Esophagus squamous epithelium (tissue), 4 donors: ENCODE data around the gene SLC14A1.

Source experiments
- CTCF ChIP-seq, 6 experiments: fragments of 450-650 bp in 4 of 6; fragments of 200-600 bp in 2 of 6; sonication (generic) in 2 of 6; IDR thresholded peaks; one replicate each; pipeline ENCODE4 v1.5.1; 2016 to 2019; ENCODE audit warnings: antibody characterized with exemption in 6 of 6, mild to moderate bottlenecking in 4 of 6, moderate library complexity in 4 of 6
- POLR2A ChIP-seq, 4 donors: fragments of 450-650 bp; IDR thresholded peaks; one replicate each; pipeline ENCODE4 v1.6.1; 2017; ENCODE audit warnings: antibody characterized with exemption in 4 of 4, mild to moderate bottlenecking in 4 of 4, moderate library complexity in 3 of 4

DNA sequence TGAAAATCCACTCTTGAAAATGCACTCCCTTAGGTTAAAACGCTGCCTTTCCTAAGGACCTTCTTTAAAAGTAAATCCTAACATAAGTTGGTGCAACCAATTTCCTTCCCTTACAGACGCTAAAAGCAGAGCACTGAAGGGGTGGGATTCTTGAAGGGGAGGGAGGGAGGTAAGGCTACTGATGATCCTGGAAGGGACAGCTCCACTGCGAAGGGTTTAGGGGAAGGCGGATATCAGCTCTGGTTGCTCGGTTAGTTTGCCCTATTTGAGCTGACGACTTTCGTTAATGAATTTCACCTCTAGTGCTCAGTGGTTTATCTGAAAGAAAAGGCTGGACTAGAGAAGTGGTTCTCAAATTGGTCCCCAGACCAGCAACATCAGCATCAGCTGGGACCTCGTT lies 51.8 kb downstream of the SLC14A1 start:
- no peak for TF ChIP-seq CTCF (IDR thresholded peaks at IDR 0.05)
- no peak for TF ChIP-seq POLR2A (IDR thresholded peaks at IDR 0.05)
